Heart left ventricle (tissue), 16 donors: ENCODE results near the gene IFNLR1. TPM values are rescaled to one million over a fixed set of nuclear protein-coding genes. Genes with fewer than 3 reads are reported as not detected.

Experiments used
- ATAC-seq, 4 donors: fragments of 200-7000 bp; cut with Tn5 transposase; one replicate each; pipeline ENCODE4 v1.9.1; 2020 to 2022; ENCODE audit warnings: moderate library complexity in 4 of 4, mild to moderate bottlenecking in 3 of 4, moderate number of reproducible peaks in 1 of 4
- DNase-seq, 5 donors: peaks; one replicate each; pipeline ENCODE4 v3.0.0-alpha.2; 2020
- H3K27ac ChIP-seq, 12 donors: fragments of 200-600 bp; sonication (generic) in 4 of 12; one replicate each; pipeline versions ENCODE4 v1.5.0 to v1.8.0; 2016 to 2022; ENCODE audit warnings: mild to moderate bottlenecking in 2 of 12
- H3K27me3 ChIP-seq, 9 donors: fragments of 200-600 bp; sonication (generic) in 2 of 9; one replicate each; pipeline versions ENCODE4 v1.5.1 to v1.8.0; 2016 to 2022; ENCODE audit warnings: mild to moderate bottlenecking in 3 of 9
- H3K36me3 ChIP-seq, 9 donors: fragments of 200-600 bp; sonication (generic) in 2 of 9; one replicate each; pipeline versions ENCODE4 v1.5.0 to v1.8.0; 2018 to 2022; ENCODE audit warnings: mild to moderate bottlenecking in 2 of 9
- H3K4me1 ChIP-seq, 12 donors: fragments of 200-600 bp; sonication (generic) in 4 of 12; one replicate each; pipeline versions ENCODE4 v1.5.0 to v1.8.0; 2016 to 2022; ENCODE audit warnings: mild to moderate bottlenecking in 3 of 12
- H3K4me3 ChIP-seq, 12 donors: fragments of 200-600 bp; sonication (generic) in 4 of 12; one replicate each; pipeline versions ENCODE4 v1.5.0 to v1.8.0; 2017 to 2022; ENCODE audit warnings: mild to moderate bottlenecking in 9 of 12, moderate library complexity in 4 of 12
- H3K9me3 ChIP-seq, 12 donors: fragments of 200-600 bp; sonication (generic) in 4 of 12; one replicate each; pipeline versions ENCODE4 v1.5.0 to v1.8.0; 2016 to 2022; ENCODE audit warnings: mild to moderate bottlenecking in 1 of 12
- CTCF ChIP-seq, 12 donors: fragments of 200-600 bp; sonication (generic) in 4 of 12; IDR thresholded peaks; one replicate each; pipeline versions ENCODE4 v1.5.0 to v1.8.0; 2018 to 2022; ENCODE audit warnings: antibody characterized with exemption in 12 of 12, mild to moderate bottlenecking in 5 of 12
- POLR2A ChIP-seq, 2 donors: fragments of 450-650 bp; IDR thresholded peaks; one replicate each; pipeline ENCODE4 v1.6.1; 2017; ENCODE audit warnings: antibody characterized with exemption in 2 of 2, mild to moderate bottlenecking in 2 of 2, moderate library complexity in 2 of 2
- WGBS, 4 donors: extraction: QIAGEN DNeasy Blood & Tissue Kit in 2 of 4; methylation state at CpG; one replicate each; pipeline versions ENCODE4 v1.1.5 to v1.1.7; 2013 to 2018; 5-methylcytosine and 5-hydroxymethylcytosine counted together
- intact Hi-C, 10 donors: fragments of 100-400 bp; cut with DNase I; formaldehyde crosslinking; loops; one replicate each; pipeline versions ENCODE4 v1.11.1 to v1.14.2; 2022
- polyA plus RNA-seq, 2 donors: library from polyadenylated mRNA; stranded (reverse); fragments of 200-250 nt; gene quantifications; one replicate each; pipeline ENCODE4 v1.2.3, GENCODE V29; 2013
- total RNA-seq, 9 donors: library from RNA; depleted of rRNA in 2 of 9; stranded (reverse); fragments of >200 nt in 2 of 9; fragmentation: NEBNext Ultra II Directional in 3 of 9; extraction: Animal tissue kit (Norgen Biotek cat#: 25700) in 3 of 9; gene quantifications; one replicate each; pipeline versions ENCODE4 v1.1.0 to v1.2.4, GENCODE V29; 2016 to 2023
- donor health status: ischemic (EF 13 %, LVEDD 7.1; RV severe dilation, severe dysfunction).
- donor health status: healthy with polysubstance abuse.
- donor health status: DM: no; HTN: yes; CAD: no.
- donor health status: DM: no; HTN: no; CAD: no.
- donor health status: ischemic (EF 25% LVEDD 6.9; RV normal size, moderate dysfunction).
- donor health status: ischemic (EF 25% LVEDD 5.7; RV mildly dilated, moderate dysfunction).
- donor health status: healthy.
- donor health status: DM: yes; HTN: yes; CAD: no.
- donor health status: ischemic (EF 35%, LVEDD 5.7; RV mildly dilated, moderate dysfunction).
- donor health status: nonischemic (EF 11% LVEDD 7.7; RV severe dilation, severe dysfunction).
- donor health status: DM: yes; HTN: yes; CAD: no.
- donor health status: PGD.
- donor health status: ischemic (EF 29% LVEDD 5.4; RV normal size, mild dysfunction).
- donor health status: nonischemic (EF 23%, LVEDD 6.1; RV moderate dilation, normal function).

Gene IFNLR1
- total and polyA plus RNA-seq, 11 donors, result 0.99 to 3.4 (median 2.7) TPM

- TF ChIP-seq POLR2A (IDR thresholded peaks at IDR 0.05), result no peak
- no peak for TF ChIP-seq CTCF (IDR thresholded peaks at IDR 0.05)
- ATAC-seq (peak in 2 of 4 donors; percentile 5 to 10), DNase-seq (peak in 1 of 5 donors; percentile 72)
- H3K36me3 ChIP-seq, result peaks cover 0 to 45% (median 9%) of the 10 kb centered on the region in 9 donors
- H3K27me3 ChIP-seq, result peaks cover 0 to 2% (median 0%) of the 10 kb centered on the region in 9 donors
- WGBS, 4 donors, result 38 to 68% (median 52%) methylated on average over 7 to 22 of the region's 22 CpGs
- H3K4me1 ChIP-seq, result peaks cover 0 to 58% (median 9%) of the 10 kb centered on the region in 12 donors
- H3K9me3 ChIP-seq, result no peaks in the 10 kb centered on the region
- intact Hi-C loops, result no loop called here
- H3K27ac ChIP-seq, result peak overlapping the region; percentile 48 to 100 (median 95)
- H3K4me3 ChIP-seq, result peak overlapping the region in 7 of 12 donors; percentile 7 to 62 (median 56)
These were observed 78.5 kb downstream of the IFNLR1 start for GRCh38 chr1:24108334-24109165.

- Histone ChIP-seq H3K36me3 (peaks cover 0 to 45% (median 9%) of the 10 kb centered on the region in 9 donors), H3K27me3 (no peaks in the 10 kb centered on the region), H3K27ac (peak overlapping the region in 7 of 12 donors; percentile 84 to 100 (median 97)), H3K9me3 (no peaks in the 10 kb centered on the region), H3K4me1 (peaks cover 0 to 64% (median 15%) of the 10 kb centered on the region in 12 donors), H3K4me3 (no peak overlapping the region)
- ATAC-seq, result no peak
- no peak for DNase-seq
- intact Hi-C loops, result no loop called here
- TF ChIP-seq CTCF (IDR thresholded peaks at IDR 0.05) (no peak), POLR2A (IDR thresholded peaks at IDR 0.05) (no peak)
- 76 to 85% (median 82%) methylated on average over 10 to 18 of the region's 18 CpGs for WGBS, 4 donors
These were observed 79.5 kb downstream of the IFNLR1 start for GRCh38 chr1:24107462-24108138.

- WGBS, 4 donors, result 79 to 87% (median 86%) methylated on average over 14 to 19 of the region's 19 CpGs
- Histone ChIP-seq H3K4me1 (peaks cover 0 to 69% (median 22%) of the 10 kb centered on the region in 12 donors), H3K27me3 (no peaks in the 10 kb centered on the region), H3K9me3 (no peaks in the 10 kb centered on the region), H3K4me3 (no peak overlapping the region), H3K27ac (peak overlapping the region in 5 of 12 donors; percentile 9 to 92 (median 32)), H3K36me3 (peaks cover 0 to 45% (median 9%) of the 10 kb centered on the region in 9 donors)
- peak in 1 of 5 donors; percentile 36 for DNase-seq
- ATAC-seq, result no peak
- TF ChIP-seq POLR2A (IDR thresholded peaks at IDR 0.05) (no peak), CTCF (IDR thresholded peaks at IDR 0.05) (no peak)
- intact Hi-C loops, result no loop called here
These were observed 81.5 kb downstream of the IFNLR1 start for GRCh38 chr1:24105368-24106160.
